Measurements from ENCODE around the gene WDR7.

The WDR7 gene

DNA sequence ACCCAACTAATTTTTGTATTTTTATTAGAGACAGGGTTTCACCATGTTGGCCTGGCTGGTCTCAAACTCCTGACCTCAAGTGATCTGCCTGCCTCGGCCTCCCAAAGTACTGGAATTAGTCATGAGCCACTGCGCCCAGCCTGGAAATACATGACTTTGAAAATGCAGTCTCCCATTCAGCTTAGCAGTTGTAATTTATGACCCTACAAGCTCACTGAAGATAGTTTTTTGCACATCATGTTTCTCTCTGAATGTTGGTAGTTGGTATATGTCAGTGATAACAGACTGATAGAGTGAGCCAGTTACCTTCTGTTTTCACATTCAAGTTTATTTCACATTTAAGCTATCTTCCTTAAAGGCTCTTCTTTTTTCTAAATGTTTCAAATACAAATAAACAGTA lies 7.1 kb downstream of the WDR7 start:
- H3K4me1 ChIP-seq (ENCODE audit: control insufficient read depth, insufficient read depth, low read length, poor library complexity, severe bottlenecking), result no peaks in the 10 kb centered on the region
- no peak overlapping the region for H3K4me3 ChIP-seq (ENCODE audit: extremely low read depth, insufficient read depth, low read length, poor library complexity, severe bottlenecking)
- H3K36me3 ChIP-seq (ENCODE audit: control insufficient read depth, insufficient read depth, low read length), result no peaks in the 10 kb centered on the region
- 76 to 91% methylated on average over 2 of the region's 2 CpGs for WGBS, 2 experiments (ENCODE audit: insufficient coverage in 2 of 2)
- no peak overlapping the region for H3K27ac ChIP-seq (ENCODE audit: low read depth, low read length, severe bottlenecking)
- H3K9me3 ChIP-seq (ENCODE audit: control insufficient read depth, low read length), result no peaks in the 10 kb centered on the region

DNA sequence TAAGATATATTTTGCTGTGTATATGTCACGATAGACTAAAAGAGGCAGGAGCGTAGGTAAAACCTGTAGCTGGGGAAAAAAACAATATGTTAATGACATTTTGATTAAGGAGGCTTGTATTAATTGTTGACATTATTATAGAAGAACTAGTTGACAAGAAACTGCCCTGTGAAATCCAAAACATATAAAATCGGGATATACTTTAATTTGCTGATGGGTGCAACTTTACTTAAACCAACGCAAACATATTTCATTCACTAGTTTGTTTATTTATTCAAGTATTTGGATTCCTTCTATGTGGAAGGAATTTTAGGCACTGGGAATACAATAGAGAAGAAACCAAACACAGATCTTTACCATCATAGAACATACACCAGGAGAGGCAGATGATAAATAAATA lies 8.0 kb downstream of the WDR7 start:
- Histone ChIP-seq H3K27ac (ENCODE audit: low read depth, low read length, severe bottlenecking) (no peak overlapping the region), H3K36me3 (ENCODE audit: control insufficient read depth, insufficient read depth, low read length) (no peaks in the 10 kb centered on the region), H3K4me1 (ENCODE audit: control insufficient read depth, insufficient read depth, low read length, poor library complexity, severe bottlenecking) (no peaks in the 10 kb centered on the region), H3K4me3 (ENCODE audit: extremely low read depth, insufficient read depth, low read length, poor library complexity, severe bottlenecking) (no peak overlapping the region), H3K9me3 (ENCODE audit: control insufficient read depth, low read length) (no peaks in the 10 kb centered on the region)
- 100% methylated on average over 1 to 2 of the region's 4 CpGs for whole genome bisulfite sequencing, 2 experiments (ENCODE audit: insufficient coverage in 2 of 2)

- Histone ChIP-seq H3K36me3 (ENCODE audit: control insufficient read depth, insufficient read depth, low read length) (no peaks in the 10 kb centered on the region), H3K4me1 (ENCODE audit: control insufficient read depth, insufficient read depth, low read length, poor library complexity, severe bottlenecking) (no peaks in the 10 kb centered on the region), H3K27ac (ENCODE audit: low read depth, low read length, severe bottlenecking) (no peak overlapping the region), H3K9me3 (ENCODE audit: control insufficient read depth, low read length) (no peaks in the 10 kb centered on the region), H3K4me3 (ENCODE audit: extremely low read depth, insufficient read depth, low read length, poor library complexity, severe bottlenecking) (no peak overlapping the region)
- WGBS, 2 experiments (ENCODE audit: insufficient coverage in 2 of 2), result 85 to 100% methylated on average over 1 of the region's 1 CpG
Measured at GRCh38 chr18:56660655-56661054, 9.5 kb downstream of the WDR7 start.

- H3K36me3 ChIP-seq (ENCODE audit: control insufficient read depth, insufficient read depth, low read length), result no peaks in the 10 kb centered on the region
- no CpG with 5 or more reads among the region's 2 CpGs for WGBS, 2 experiments (ENCODE audit: insufficient coverage in 2 of 2)
- no peaks in the 10 kb centered on the region for H3K4me1 ChIP-seq (ENCODE audit: control insufficient read depth, insufficient read depth, low read length, poor library complexity, severe bottlenecking)
Measured at GRCh38 chr18:56661360-56662062, 10.4 kb downstream of the WDR7 start.

GRCh38 chr18:56662063-56662408 lies 10.9 kb downstream of the WDR7 start:
- 26 to 45% methylated on average over 3 to 4 of the region's 4 CpGs for WGBS, 2 experiments (ENCODE audit: insufficient coverage in 2 of 2)
- H3K4me1 ChIP-seq (ENCODE audit: control insufficient read depth, insufficient read depth, low read length, poor library complexity, severe bottlenecking), result no peaks in the 10 kb centered on the region

More at GRCh38 chr18:56661360-56662062, 10.4 kb downstream of the WDR7 start:
- no peaks in the 10 kb centered on the region for H3K9me3 ChIP-seq (ENCODE audit: control insufficient read depth, low read length)
- no peak overlapping the region for H3K27ac ChIP-seq (ENCODE audit: low read depth, low read length, severe bottlenecking)
- H3K4me3 ChIP-seq (ENCODE audit: extremely low read depth, insufficient read depth, low read length, poor library complexity, severe bottlenecking), result no peak overlapping the region

GRCh38 chr18:56662502-56662901 lies 11.3 kb downstream of the WDR7 start:
- no peaks in the 10 kb centered on the region for H3K4me1 ChIP-seq (ENCODE audit: control insufficient read depth, insufficient read depth, low read length, poor library complexity, severe bottlenecking)
- H3K9me3 ChIP-seq (ENCODE audit: control insufficient read depth, low read length), result no peaks in the 10 kb centered on the region
- H3K36me3 ChIP-seq (ENCODE audit: control insufficient read depth, insufficient read depth, low read length), result no peaks in the 10 kb centered on the region
- H3K4me3 ChIP-seq (ENCODE audit: extremely low read depth, insufficient read depth, low read length, poor library complexity, severe bottlenecking), result no peak overlapping the region
- H3K27ac ChIP-seq (ENCODE audit: low read depth, low read length, severe bottlenecking), result no peak overlapping the region
- 88 to 91% methylated on average over 3 to 5 of the region's 5 CpGs for WGBS, 2 experiments (ENCODE audit: insufficient coverage in 2 of 2)

More at GRCh38 chr18:56662063-56662408, 10.9 kb downstream of the WDR7 start:
- H3K4me3 ChIP-seq (ENCODE audit: extremely low read depth, insufficient read depth, low read length, poor library complexity, severe bottlenecking), result no peak overlapping the region
- no peaks in the 10 kb centered on the region for H3K9me3 ChIP-seq (ENCODE audit: control insufficient read depth, low read length)
- no peaks in the 10 kb centered on the region for H3K36me3 ChIP-seq (ENCODE audit: control insufficient read depth, insufficient read depth, low read length)
- no peak overlapping the region for H3K27ac ChIP-seq (ENCODE audit: low read depth, low read length, severe bottlenecking)

DNA sequence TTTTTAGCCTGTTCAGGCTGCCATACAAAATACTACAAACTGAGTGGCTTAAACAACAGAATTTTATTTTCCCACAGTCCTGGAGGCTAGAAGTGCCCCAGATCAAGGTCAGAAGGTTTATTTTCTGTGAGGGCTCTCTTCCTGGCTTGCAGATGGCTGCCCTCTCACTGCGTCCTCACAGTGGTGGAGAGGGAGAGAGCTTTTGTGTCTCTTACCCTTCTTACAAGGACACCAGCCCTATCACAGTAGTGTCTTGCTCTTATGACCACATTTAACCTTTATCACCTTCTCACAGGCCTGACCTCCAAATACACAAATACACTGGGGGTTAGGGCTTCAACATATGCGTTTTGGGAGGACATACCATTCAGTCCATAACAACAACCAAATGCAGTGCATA lies 11.7 kb downstream of the WDR7 start:
- H3K9me3 ChIP-seq (ENCODE audit: control insufficient read depth, low read length), result no peaks in the 10 kb centered on the region
- 80% methylated on average over 1 of the region's 2 CpGs; no CpG with 5 or more reads in 1 of the 2 experiments for WGBS, 2 experiments (ENCODE audit: insufficient coverage in 2 of 2)
- no peaks in the 10 kb centered on the region for H3K36me3 ChIP-seq (ENCODE audit: control insufficient read depth, insufficient read depth, low read length)
- no peaks in the 10 kb centered on the region for H3K4me1 ChIP-seq (ENCODE audit: control insufficient read depth, insufficient read depth, low read length, poor library complexity, severe bottlenecking)
- H3K27ac ChIP-seq (ENCODE audit: low read depth, low read length, severe bottlenecking), result no peak overlapping the region
- no peak overlapping the region for H3K4me3 ChIP-seq (ENCODE audit: extremely low read depth, insufficient read depth, low read length, poor library complexity, severe bottlenecking)

GRCh38 chr18:56672391-56672790 lies 21.2 kb downstream of the WDR7 start:
- no peaks in the 10 kb centered on the region for H3K9me3 ChIP-seq (ENCODE audit: control insufficient read depth, low read length)
- no peak overlapping the region for H3K4me3 ChIP-seq (ENCODE audit: extremely low read depth, insufficient read depth, low read length, poor library complexity, severe bottlenecking)
- H3K4me1 ChIP-seq (ENCODE audit: control insufficient read depth, insufficient read depth, low read length, poor library complexity, severe bottlenecking), result no peaks in the 10 kb centered on the region
- no peak overlapping the region for H3K27ac ChIP-seq (ENCODE audit: low read depth, low read length, severe bottlenecking)
- H3K36me3 ChIP-seq (ENCODE audit: control insufficient read depth, insufficient read depth, low read length), result no peaks in the 10 kb centered on the region
- 94 to 100% methylated on average over 2 to 4 of the region's 8 CpGs for WGBS, 2 experiments (ENCODE audit: insufficient coverage in 2 of 2)

GRCh38 chr18:56672981-56673380 lies 21.8 kb downstream of the WDR7 start:
- WGBS, 2 experiments (ENCODE audit: insufficient coverage in 2 of 2), result no CpG with 5 or more reads among the region's 3 CpGs
- Histone ChIP-seq H3K9me3 (ENCODE audit: control insufficient read depth, low read length) (no peaks in the 10 kb centered on the region), H3K27ac (ENCODE audit: low read depth, low read length, severe bottlenecking) (no peak overlapping the region), H3K4me1 (ENCODE audit: control insufficient read depth, insufficient read depth, low read length, poor library complexity, severe bottlenecking) (no peaks in the 10 kb centered on the region), H3K36me3 (ENCODE audit: control insufficient read depth, insufficient read depth, low read length) (no peaks in the 10 kb centered on the region), H3K4me3 (ENCODE audit: extremely low read depth, insufficient read depth, low read length, poor library complexity, severe bottlenecking) (no peak overlapping the region)

GRCh38 chr18:56676639-56677038 lies 25.5 kb downstream of the WDR7 start:
- no peaks in the 10 kb centered on the region for H3K4me1 ChIP-seq (ENCODE audit: control insufficient read depth, insufficient read depth, low read length, poor library complexity, severe bottlenecking)
- no peak overlapping the region for H3K4me3 ChIP-seq (ENCODE audit: extremely low read depth, insufficient read depth, low read length, poor library complexity, severe bottlenecking)
- no peaks in the 10 kb centered on the region for H3K36me3 ChIP-seq (ENCODE audit: control insufficient read depth, insufficient read depth, low read length)
- WGBS, 2 experiments (ENCODE audit: insufficient coverage in 2 of 2), result no CpG with 5 or more reads among the region's 2 CpGs
- H3K9me3 ChIP-seq (ENCODE audit: control insufficient read depth, low read length), result no peaks in the 10 kb centered on the region
- H3K27ac ChIP-seq (ENCODE audit: low read depth, low read length, severe bottlenecking), result no peak overlapping the region

- H3K36me3 ChIP-seq (ENCODE audit: control insufficient read depth, insufficient read depth, low read length), result no peaks in the 10 kb centered on the region
- H3K27ac ChIP-seq (ENCODE audit: low read depth, low read length, severe bottlenecking), result no peak overlapping the region
- H3K9me3 ChIP-seq (ENCODE audit: control insufficient read depth, low read length), result no peaks in the 10 kb centered on the region
- WGBS, 2 experiments (ENCODE audit: insufficient coverage in 2 of 2), result 95% methylated on average over 2 of the region's 4 CpGs; no CpG with 5 or more reads in 1 of the 2 experiments
- H3K4me1 ChIP-seq (ENCODE audit: control insufficient read depth, insufficient read depth, low read length, poor library complexity, severe bottlenecking), result no peaks in the 10 kb centered on the region
- H3K4me3 ChIP-seq (ENCODE audit: extremely low read depth, insufficient read depth, low read length, poor library complexity, severe bottlenecking), result no peak overlapping the region
Measured at GRCh38 chr18:56678836-56679565, 27.8 kb downstream of the WDR7 start.
